Esophagus muscularis mucosa (tissue), 4 donors: ENCODE data around the gene BPIFB6.

Experiments
- CTCF ChIP-seq, 3 experiments: fragments of 200-600 bp in 2 of 3; fragments of 450-650 bp in 1 of 3; sonication (generic) in 2 of 3; IDR thresholded peaks; one replicate each; pipeline ENCODE4 v1.5.1; 2017 to 2019; ENCODE audit warnings: antibody characterized with exemption in 3 of 3, mild to moderate bottlenecking in 2 of 3, moderate library complexity in 1 of 3
- EP300 ChIP-seq: sonication (generic); formaldehyde crosslinking; IDR thresholded peaks from one replicate; pipeline ENCODE4 v1.6.1; 2017; ENCODE audit warnings: antibody characterized with exemption
- POLR2A ChIP-seq: fragments of 450-650 bp; IDR thresholded peaks from one replicate; pipeline ENCODE4 v1.6.1; 2017; ENCODE audit warnings: antibody characterized with exemption, moderate library complexity, mild to moderate bottlenecking, low read depth

DNA sequence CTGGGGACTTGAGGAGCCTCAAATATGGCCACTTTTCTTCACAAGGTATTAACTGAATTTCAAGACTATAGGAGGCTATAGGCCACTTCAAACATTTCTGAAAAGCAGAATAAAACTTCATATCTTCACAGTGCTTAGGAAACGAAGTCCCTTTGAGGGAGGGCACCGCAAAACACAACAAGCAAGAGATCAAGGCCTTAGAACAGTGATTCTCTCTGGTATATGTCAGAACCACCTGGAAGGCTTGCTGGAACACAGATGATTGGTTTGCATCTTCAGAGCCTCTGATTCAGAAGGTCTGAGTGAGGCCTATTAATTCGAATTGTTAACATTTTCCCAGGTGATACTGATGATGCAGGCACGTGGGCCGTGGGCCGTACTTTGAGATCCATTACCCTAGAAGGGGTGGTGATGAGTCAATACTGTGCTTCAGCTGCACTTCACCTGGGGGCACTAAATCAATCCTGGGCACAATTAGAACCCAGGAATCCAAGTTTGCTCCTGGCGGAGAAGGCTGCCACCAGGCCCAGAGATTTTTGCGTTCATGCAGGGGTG is 37.9 kb upstream of the BPIFB6 start:
- TF ChIP-seq CTCF (IDR thresholded peaks at IDR 0.05) (no peak), POLR2A (no peak), EP300 (no peak)
